Activated T-cell treated with anti-CD3 and anti-CD28 coated beads, Interleukin-2, amount 50 U/mL, for 24 hours (primary cell): Measurements from ENCODE around the gene ARRB1.

Experiments used
- DNase-seq: peaks from one replicate; pipeline ENCODE4 v3.0.0-alpha.2; 2020
- H3K27ac Mint-ChIP-seq: 2 replicates; pipeline ENCODE4 v1.8.0; 2020; ENCODE audit warnings: mild to moderate bottlenecking, mixed read lengths
- H3K27me3 Mint-ChIP-seq: 2 replicates; pipeline ENCODE4 v1.8.0; 2020; ENCODE audit warnings: mixed read lengths
- H3K36me3 Mint-ChIP-seq: 2 replicates; pipeline ENCODE4 v1.8.0; 2020; ENCODE audit warnings: low read depth, mixed read lengths
- H3K4me1 Mint-ChIP-seq: 2 replicates; pipeline ENCODE4 v1.8.0; 2020; ENCODE audit warnings: low read depth, mixed read lengths
- H3K4me3 Mint-ChIP-seq: 2 replicates; pipeline ENCODE4 v1.8.0; 2020; ENCODE audit warnings: mild to moderate bottlenecking, moderate library complexity, mixed read lengths
- H3K9me3 Mint-ChIP-seq: 2 replicates; pipeline ENCODE4 v1.8.0; 2020; ENCODE audit warnings: mixed read lengths

ARRB1 gene

DNA sequence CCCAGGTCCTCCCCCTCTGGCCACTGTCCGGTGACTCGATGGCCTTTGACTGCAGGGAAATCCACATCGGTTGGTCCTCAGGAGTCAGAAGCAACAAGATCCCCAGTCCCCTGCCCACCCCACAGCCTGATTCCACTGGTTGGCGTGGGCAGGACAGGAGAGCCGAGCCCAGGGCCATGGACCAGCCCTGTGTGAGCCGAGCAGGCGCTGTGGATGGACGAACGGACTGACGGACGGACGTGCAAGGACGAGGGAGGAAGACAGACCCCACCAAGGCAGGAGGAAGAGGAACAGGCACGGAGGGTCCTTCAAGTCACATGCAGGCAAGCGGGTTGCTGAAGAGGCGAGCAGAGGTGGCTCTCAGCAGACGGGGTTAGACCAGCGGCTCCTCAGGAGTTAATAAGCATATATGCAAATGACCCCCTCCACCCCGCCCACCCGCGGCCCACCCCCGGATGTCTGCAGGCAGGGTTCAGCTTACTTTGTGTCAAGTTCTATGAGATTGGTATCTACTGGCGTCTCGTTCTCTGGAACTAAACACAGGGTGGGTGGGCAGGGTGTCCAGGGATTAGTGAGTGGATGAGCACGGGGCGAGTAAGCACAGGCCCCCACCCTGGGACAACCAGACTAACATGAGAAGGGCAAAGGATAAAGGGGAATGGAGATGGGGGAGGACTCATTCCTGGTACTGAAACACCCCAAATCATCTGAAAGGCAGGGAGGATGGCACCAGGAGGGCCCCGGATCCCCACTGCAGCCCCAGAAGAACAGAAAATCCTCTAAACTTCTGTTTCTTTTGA is 84.1 kb downstream of the ARRB1 start:
- Mint-ChIP-seq H3K4me1 (peaks cover 25% of the 10 kb centered on the region), H3K27me3 (no peaks in the 10 kb centered on the region), H3K4me3 (no peak overlapping the region), H3K36me3 (peaks cover 8% of the 10 kb centered on the region), H3K9me3 (no peaks in the 10 kb centered on the region), H3K27ac (no peak overlapping the region)
- DNase-seq: peak; percentile 23

GRCh38 chr11:75265851-75266531 is 85.5 kb downstream of the ARRB1 start:
- Mint-ChIP-seq H3K36me3 (peaks cover 4% of the 10 kb centered on the region), H3K9me3 (no peaks in the 10 kb centered on the region), H3K27me3 (no peaks in the 10 kb centered on the region), H3K4me1 (peaks cover 33% of the 10 kb centered on the region), H3K4me3 (no peak overlapping the region), H3K27ac (peak overlapping the region; percentile 60)
- DNase-seq: peak; percentile 17

DNA sequence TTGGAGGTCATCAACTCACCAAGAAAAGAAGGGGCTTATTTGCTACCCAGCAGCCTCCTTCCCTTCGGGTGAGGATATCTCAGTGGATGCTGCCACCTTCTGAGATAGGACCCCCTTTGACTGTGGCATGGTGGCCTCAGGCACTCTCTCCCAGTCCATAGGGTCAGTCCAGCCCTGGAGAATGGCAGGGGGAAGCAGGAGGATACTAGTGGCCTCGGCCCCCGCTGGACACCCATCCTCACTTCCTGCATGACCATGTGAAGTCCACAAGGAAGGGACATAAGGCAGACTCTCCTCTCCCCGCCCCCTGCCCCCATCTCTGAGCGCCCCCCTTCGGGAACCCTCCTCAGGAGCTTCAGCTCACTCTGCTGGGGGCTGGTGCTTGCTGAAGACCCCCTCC is 86.5 kb downstream of the ARRB1 start:
- H3K36me3 Mint-ChIP-seq: peaks cover 4% of the 10 kb centered on the region
- no peak overlapping the region for H3K4me3 Mint-ChIP-seq
- H3K9me3 Mint-ChIP-seq: no peaks in the 10 kb centered on the region
- H3K4me1 Mint-ChIP-seq: peaks cover 41% of the 10 kb centered on the region
- peak; percentile 21 for DNase-seq
- H3K27ac Mint-ChIP-seq: no peak overlapping the region
- H3K27me3 Mint-ChIP-seq: no peaks in the 10 kb centered on the region

DNA sequence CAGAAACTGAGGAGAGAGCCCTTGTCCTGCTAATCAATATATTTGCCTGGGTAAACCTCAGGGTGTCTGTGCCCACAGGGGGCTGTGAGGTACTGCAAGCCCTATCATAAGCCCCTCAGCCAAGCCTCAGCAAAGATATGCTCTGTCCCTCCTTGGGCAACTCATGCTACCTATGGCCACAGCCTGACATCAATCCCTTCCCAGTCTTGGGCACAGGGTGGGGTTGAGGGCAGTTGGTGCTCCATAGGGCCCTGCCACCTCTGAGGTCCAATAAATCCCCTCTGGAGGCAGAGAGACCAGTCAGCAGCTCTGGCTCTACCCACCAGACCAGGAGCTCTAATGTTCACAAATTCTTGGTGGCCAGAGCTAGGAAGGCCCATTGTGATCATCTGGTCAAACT is 87.1 kb downstream of the ARRB1 start:
- H3K27ac Mint-ChIP-seq: peak overlapping the region; percentile 4
- H3K27me3 Mint-ChIP-seq: no peaks in the 10 kb centered on the region
- no peaks in the 10 kb centered on the region for H3K9me3 Mint-ChIP-seq
- no peak for DNase-seq
- H3K36me3 Mint-ChIP-seq: peaks cover 4% of the 10 kb centered on the region
- no peak overlapping the region for H3K4me3 Mint-ChIP-seq
- H3K4me1 Mint-ChIP-seq: peaks cover 47% of the 10 kb centered on the region

DNA sequence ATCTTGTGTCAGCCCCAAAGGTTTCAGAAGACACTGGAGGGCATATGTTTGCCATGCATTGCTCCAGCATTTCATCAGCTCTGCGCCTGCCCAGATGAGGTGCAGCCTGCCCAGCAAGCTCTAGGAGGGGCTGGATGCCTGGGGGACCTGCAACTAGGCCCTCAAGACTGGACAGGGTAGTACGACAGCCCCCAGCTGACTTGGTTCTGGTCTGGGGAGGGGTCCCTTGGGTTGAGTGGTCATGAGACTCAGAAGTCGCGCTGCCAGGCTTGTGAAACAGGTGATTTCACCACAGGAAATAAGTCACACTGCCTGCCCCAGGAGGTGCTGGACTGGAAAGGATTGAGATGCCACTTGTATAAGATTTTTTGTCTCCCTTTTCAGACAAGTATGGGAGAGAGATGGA is 87.5 kb downstream of the ARRB1 start:
- DNase-seq: peak; percentile 34
- Mint-ChIP-seq H3K9me3 (no peaks in the 10 kb centered on the region), H3K4me3 (no peak overlapping the region), H3K27me3 (no peaks in the 10 kb centered on the region), H3K4me1 (peaks cover 47% of the 10 kb centered on the region), H3K27ac (peak overlapping the region; percentile 4), H3K36me3 (peaks cover 4% of the 10 kb centered on the region)

GRCh38 chr11:75262961-75263852 is 88.3 kb downstream of the ARRB1 start:
- Mint-ChIP-seq H3K4me3 (no peak overlapping the region), H3K27ac (no peak overlapping the region), H3K27me3 (no peaks in the 10 kb centered on the region), H3K9me3 (no peaks in the 10 kb centered on the region), H3K4me1 (peaks cover 47% of the 10 kb centered on the region), H3K36me3 (peaks cover 4% of the 10 kb centered on the region)
- peak; percentile 28 for DNase-seq

- Mint-ChIP-seq H3K27me3 (no peaks in the 10 kb centered on the region), H3K36me3 (peaks cover 2% of the 10 kb centered on the region), H3K9me3 (no peaks in the 10 kb centered on the region), H3K4me1 (peaks cover 47% of the 10 kb centered on the region), H3K27ac (no peak overlapping the region), H3K4me3 (no peak overlapping the region)
- peak; percentile 25 for DNase-seq
Measured at GRCh38 chr11:75262436-75262835, 89.0 kb downstream of the ARRB1 start.

- DNase-seq: no peak
- Mint-ChIP-seq H3K27me3 (no peaks in the 10 kb centered on the region), H3K4me3 (no peak overlapping the region), H3K9me3 (no peaks in the 10 kb centered on the region), H3K4me1 (peaks cover 47% of the 10 kb centered on the region), H3K36me3 (no peaks in the 10 kb centered on the region), H3K27ac (peak overlapping the region; percentile 18)
Measured at GRCh38 chr11:75261902-75262361, 89.5 kb downstream of the ARRB1 start.

GRCh38 chr11:75260396-75261170 is 90.9 kb downstream of the ARRB1 start:
- Mint-ChIP-seq H3K4me3 (no peak overlapping the region), H3K9me3 (no peaks in the 10 kb centered on the region), H3K27me3 (no peaks in the 10 kb centered on the region), H3K4me1 (peaks cover 47% of the 10 kb centered on the region), H3K27ac (peak overlapping the region; percentile 72), H3K36me3 (no peaks in the 10 kb centered on the region)
- DNase-seq: peak; percentile 28

- Mint-ChIP-seq H3K27ac (no peak overlapping the region), H3K4me1 (no peaks in the 10 kb centered on the region), H3K27me3 (peaks cover 8% of the 10 kb centered on the region), H3K9me3 (no peaks in the 10 kb centered on the region), H3K4me3 (no peak overlapping the region), H3K36me3 (no peaks in the 10 kb centered on the region)
- DNase-seq: no peak
Measured at GRCh38 chr11:75254326-75254725, 97.1 kb downstream of the ARRB1 start.

GRCh38 chr11:75249704-75250103 is 101.8 kb downstream of the ARRB1 start:
- H3K36me3 Mint-ChIP-seq: no peaks in the 10 kb centered on the region
- no peak overlapping the region for H3K4me3 Mint-ChIP-seq
- H3K27me3 Mint-ChIP-seq: peaks cover 8% of the 10 kb centered on the region
- no peak for DNase-seq
- no peaks in the 10 kb centered on the region for H3K9me3 Mint-ChIP-seq
- peaks cover 3% of the 10 kb centered on the region for H3K4me1 Mint-ChIP-seq
- H3K27ac Mint-ChIP-seq: no peak overlapping the region

- Mint-ChIP-seq H3K27ac (no peak overlapping the region), H3K36me3 (no peaks in the 10 kb centered on the region), H3K27me3 (peaks cover 11% of the 10 kb centered on the region), H3K4me3 (no peak overlapping the region), H3K9me3 (no peaks in the 10 kb centered on the region), H3K4me1 (peaks cover 3% of the 10 kb centered on the region)
- DNase-seq: no peak
Measured at GRCh38 chr11:75248924-75249256, 102.6 kb downstream of the ARRB1 start.

- no peak overlapping the region for H3K4me3 Mint-ChIP-seq
Measured at GRCh38 chr11:75246671-75247350, 104.7 kb downstream of the ARRB1 start.

More at GRCh38 chr11:75246671-75247350, 104.7 kb downstream of the ARRB1 start:
- peaks cover 30% of the 10 kb centered on the region for H3K27me3 Mint-ChIP-seq
- no peaks in the 10 kb centered on the region for H3K36me3 Mint-ChIP-seq
- peak; percentile 21 for DNase-seq
- H3K4me1 Mint-ChIP-seq: peaks cover 7% of the 10 kb centered on the region
- H3K9me3 Mint-ChIP-seq: no peaks in the 10 kb centered on the region
- H3K27ac Mint-ChIP-seq: no peak overlapping the region
